Keratinocyte (primary cell): ENCODE measurements around the gene DNAJC5G.

Source experiments
- EZH2 ChIP-seq: IDR thresholded peaks from one replicate; pipeline ENCODE4 v1.6.1; 2012; ENCODE audit warnings: inconsistent platforms, mild to moderate bottlenecking, low read length, moderate library complexity
- TF ChIP-seq, protein P1 (sequence below), 3 experiments: IDR thresholded peaks in 1 of 3; conservative IDR thresholded peaks in 1 of 3; optimal IDR thresholded peaks in 1 of 3; 2 replicates in 2 of 3; 3 replicates in 1 of 3; pipeline versions ENCODE3 to v1.5.1; 2011; ENCODE audit warnings: low read length in 3 of 3, mild to moderate bottlenecking in 3 of 3, moderate library complexity in 2 of 3, control low read depth in 1 of 3, inconsistent platforms in 1 of 3; ENCODE audit not compliant: insufficient read depth in 2 of 3; ENCODE audit errors: extremely low read depth in 1 of 3

DNA sequence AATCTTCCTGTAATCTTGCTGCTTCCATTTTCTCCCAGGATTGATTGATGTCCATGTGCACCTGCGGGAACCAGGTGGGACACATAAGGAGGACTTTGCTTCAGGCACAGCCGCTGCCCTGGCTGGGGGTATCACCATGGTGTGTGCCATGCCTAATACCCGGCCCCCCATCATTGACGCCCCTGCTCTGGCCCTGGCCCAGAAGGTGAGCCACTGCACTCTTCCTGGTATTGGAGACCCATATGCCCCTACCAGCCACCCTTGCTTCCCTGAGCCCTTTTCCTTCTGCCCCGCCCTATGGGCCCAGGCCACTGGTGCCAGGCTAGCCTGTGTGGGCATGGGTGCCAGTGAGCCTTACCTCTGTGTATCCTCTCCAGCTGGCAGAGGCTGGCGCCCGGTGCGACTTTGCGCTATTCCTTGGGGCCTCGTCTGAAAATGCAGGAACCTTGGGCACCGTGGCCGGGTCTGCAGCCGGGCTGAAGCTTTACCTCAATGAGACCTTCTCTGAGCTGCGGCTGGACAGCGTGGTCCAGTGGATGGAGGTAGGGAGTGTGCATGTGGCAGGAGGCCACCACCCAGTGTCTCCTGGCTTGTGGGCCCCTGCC is 37.8 kb upstream of the DNAJC5G start:
- TF ChIP-seq, protein P1, sequence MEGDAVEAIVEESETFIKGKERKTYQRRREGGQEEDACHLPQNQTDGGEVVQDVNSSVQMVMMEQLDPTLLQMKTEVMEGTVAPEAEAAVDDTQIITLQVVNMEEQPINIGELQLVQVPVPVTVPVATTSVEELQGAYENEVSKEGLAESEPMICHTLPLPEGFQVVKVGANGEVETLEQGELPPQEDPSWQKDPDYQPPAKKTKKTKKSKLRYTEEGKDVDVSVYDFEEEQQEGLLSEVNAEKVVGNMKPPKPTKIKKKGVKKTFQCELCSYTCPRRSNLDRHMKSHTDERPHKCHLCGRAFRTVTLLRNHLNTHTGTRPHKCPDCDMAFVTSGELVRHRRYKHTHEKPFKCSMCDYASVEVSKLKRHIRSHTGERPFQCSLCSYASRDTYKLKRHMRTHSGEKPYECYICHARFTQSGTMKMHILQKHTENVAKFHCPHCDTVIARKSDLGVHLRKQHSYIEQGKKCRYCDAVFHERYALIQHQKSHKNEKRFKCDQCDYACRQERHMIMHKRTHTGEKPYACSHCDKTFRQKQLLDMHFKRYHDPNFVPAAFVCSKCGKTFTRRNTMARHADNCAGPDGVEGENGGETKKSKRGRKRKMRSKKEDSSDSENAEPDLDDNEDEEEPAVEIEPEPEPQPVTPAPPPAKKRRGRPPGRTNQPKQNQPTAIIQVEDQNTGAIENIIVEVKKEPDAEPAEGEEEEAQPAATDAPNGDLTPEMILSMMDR (optimal IDR thresholded peaks at IDR 0.05 in 1 of 3, IDR thresholded peaks at IDR 0.05 in 1 of 3, conservative IDR thresholded peaks at IDR 0.05 in 1 of 3; ENCODE audit: extremely low read depth in 1 of 3, insufficient read depth in 2 of 3, low read length in 3 of 3): no peak
- no peak for TF ChIP-seq EZH2
